HepG2 (cell line): ENCODE results near the gene EPB41.

ENCODE experiments used
- CENPBD1 ChIP-seq: sonication (generic); formaldehyde crosslinking; IDR thresholded peaks from 2 replicates; pipeline ENCODE4 v1.8.0; 2022; ENCODE audit warnings: missing genetic modification reagents, low read depth, mild to moderate bottlenecking, borderline replicate concordance
- EEA1 ChIP-seq: sonication (generic); formaldehyde crosslinking; IDR thresholded peaks from 2 replicates; pipeline ENCODE4 v1.5.1; 2020; ENCODE audit warnings: mild to moderate bottlenecking, missing genetic modification reagents, borderline replicate concordance
- FOXK1 ChIP-seq: sonication (generic); formaldehyde crosslinking; IDR thresholded peaks from 2 replicates; pipeline ENCODE4 v1.4.0; 2020; ENCODE audit warnings: low read depth, missing genetic modification reagents, borderline replicate concordance
- PBX3 ChIP-seq: sonication (generic); formaldehyde crosslinking; IDR thresholded peaks from 2 replicates; pipeline ENCODE4 v1.8.1; 2023; ENCODE audit warnings: missing genetic modification reagents, inconsistent platforms, borderline replicate concordance
- ZMAT3 ChIP-seq: sonication (generic); formaldehyde crosslinking; conservative IDR thresholded peaks from 2 replicates; pipeline ENCODE4 v1.7.0; 2021; ENCODE audit warnings: missing genetic modification reagents
- ZNF234 ChIP-seq: sonication (generic); formaldehyde crosslinking; conservative IDR thresholded peaks from 2 replicates; pipeline ENCODE4 v1.5.1; 2020; ENCODE audit warnings: mild to moderate bottlenecking, missing genetic modification reagents

GRCh38 chr1:29123053-29123886 is 208.9 kb downstream of the EPB41 start:
- TF ChIP-seq FOXK1 (CRISPR knock-in tag) (no peak), ZMAT3 (no peak), CENPBD1 (CRISPR knock-in tag) (no peak), PBX3 (no peak), ZNF234 (no peak), EEA1 (CRISPR knock-in tag) (no peak)
